Measurements from ENCODE around the gene SUN2. TPM values are rescaled to one million over a fixed set of nuclear protein-coding genes. Genes with fewer than 3 reads are reported as not detected.

SUN2 gene
- total RNA-seq, 3 donors from 2014 or later: 173 to 577 (median 266) TPM

DNA sequence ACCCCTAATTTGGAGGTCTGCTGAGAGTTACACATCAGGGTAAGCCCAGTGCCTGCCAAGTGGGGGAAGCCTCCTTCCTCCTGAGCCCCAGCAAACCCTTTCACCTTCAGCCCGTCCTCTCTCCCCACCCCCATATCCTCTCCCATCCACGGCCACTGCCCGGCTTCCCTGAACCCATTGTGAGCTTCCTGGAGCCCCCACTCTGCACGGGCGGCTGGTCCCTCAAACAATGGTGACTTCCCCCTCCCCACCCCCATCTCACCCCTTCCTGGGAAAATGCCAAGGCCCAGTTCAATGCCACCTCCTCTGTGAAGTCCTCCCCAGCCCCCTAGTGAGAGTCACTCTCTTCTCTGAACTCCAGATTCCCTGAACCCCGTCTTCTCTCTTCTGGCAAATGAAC, 20.3 kb upstream of the SUN2 start:
- H3K27me3 ChIP-seq: no peaks in the 10 kb centered on the region
- no peak overlapping the region for H3K27ac ChIP-seq
- H3K9me3 ChIP-seq: no peaks in the 10 kb centered on the region
- H3K36me3 ChIP-seq: no peaks in the 10 kb centered on the region
- intact Hi-C loops (cut with DNase I; ENCODE audit: low total_unique reads): no loop called here
- DNase-seq (ENCODE audit: low spot score in 2 of 2): no peak
- no peak overlapping the region for H3K4me3 ChIP-seq
- H3K4me1 ChIP-seq: no peaks in the 10 kb centered on the region
- TF ChIP-seq CTCF (IDR thresholded peaks at IDR 0.05): no peak
- TF ChIP-seq POLR2A (IDR thresholded peaks at IDR 0.05): no peak
- TF ChIP-seq POLR2AphosphoS5 (IDR thresholded peaks at IDR 0.05): no peak

GRCh38 chr22:38775656-38776055, 19.9 kb upstream of the SUN2 start:
- Histone ChIP-seq H3K4me3 (no peak overlapping the region), H3K27ac (peak overlapping the region in 1 of 2 donors; percentile 38), H3K27me3 (no peaks in the 10 kb centered on the region), H3K4me1 (no peaks in the 10 kb centered on the region), H3K36me3 (no peaks in the 10 kb centered on the region), H3K9me3 (no peaks in the 10 kb centered on the region)
- intact Hi-C loops (cut with DNase I; ENCODE audit: low total_unique reads): no loop called here
- TF ChIP-seq POLR2A (IDR thresholded peaks at IDR 0.05) (no peak), CTCF (IDR thresholded peaks at IDR 0.05) (no peak), POLR2AphosphoS5 (IDR thresholded peaks at IDR 0.05) (no peak)
- no peak for DNase-seq (ENCODE audit: low spot score in 2 of 2)

DNA sequence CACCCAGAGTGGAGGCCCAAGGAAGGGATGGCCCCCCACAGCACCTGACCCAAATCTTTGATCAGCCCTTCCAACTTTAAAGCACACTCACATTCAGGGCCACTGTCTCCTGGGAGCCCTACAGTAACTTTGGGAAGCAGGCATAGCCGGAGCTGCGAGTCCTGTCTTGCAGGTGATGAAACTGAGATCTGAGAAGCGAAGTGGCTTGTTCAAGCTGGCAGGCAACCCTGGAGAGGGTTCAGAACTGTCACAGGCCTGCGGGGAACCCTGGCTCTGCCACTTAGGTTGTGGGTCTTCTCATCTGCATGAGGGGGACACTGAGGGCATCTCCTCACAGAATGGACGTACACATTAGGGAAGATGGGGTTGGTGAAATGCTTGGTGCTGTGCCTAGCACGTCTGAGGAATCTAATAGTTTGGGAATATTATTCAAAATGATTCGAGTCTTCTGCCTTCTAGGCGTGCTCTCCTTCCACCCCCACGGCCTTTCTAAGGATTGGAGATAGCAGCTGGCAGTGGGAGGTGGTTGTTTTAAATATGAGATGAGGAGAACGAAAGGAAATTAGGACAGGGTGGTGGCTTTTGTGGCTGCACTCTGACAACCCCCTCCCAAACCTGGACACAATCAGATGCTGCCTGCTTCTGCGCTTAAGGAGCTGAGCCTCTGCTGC, 18.8 kb upstream of the SUN2 start:
- Histone ChIP-seq H3K27me3 (no peaks in the 10 kb centered on the region), H3K4me3 (no peak overlapping the region), H3K4me1 (no peaks in the 10 kb centered on the region), H3K27ac (peak overlapping the region; percentile 19 to 38), H3K36me3 (no peaks in the 10 kb centered on the region), H3K9me3 (no peaks in the 10 kb centered on the region)
- TF ChIP-seq CTCF (IDR thresholded peaks at IDR 0.05): no peak
- no peak for TF ChIP-seq POLR2AphosphoS5 (IDR thresholded peaks at IDR 0.05)
- TF ChIP-seq POLR2A (IDR thresholded peaks at IDR 0.05): no peak
- intact Hi-C loops (cut with DNase I; ENCODE audit: low total_unique reads): no loop called here
- DNase-seq (ENCODE audit: low spot score in 2 of 2): no peak

GRCh38 chr22:38773363-38773946, 17.7 kb upstream of the SUN2 start:
- no peak for TF ChIP-seq POLR2A (IDR thresholded peaks at IDR 0.05)
- TF ChIP-seq POLR2AphosphoS5 (IDR thresholded peaks at IDR 0.05): no peak
- no peak for TF ChIP-seq CTCF (IDR thresholded peaks at IDR 0.05)
- no peak overlapping the region for H3K27ac ChIP-seq
- intact Hi-C loops (cut with DNase I; ENCODE audit: low total_unique reads): loop anchor here (1.0 kb wide), 1 partner anchor 23 kb away; no protein-coding TSS in a partner anchor

GRCh38 chr22:38772623-38772873, 16.8 kb upstream of the SUN2 start:
- DNase-seq (ENCODE audit: low spot score in 2 of 2): no peak
- Histone ChIP-seq H3K36me3 (no peaks in the 10 kb centered on the region), H3K9me3 (no peaks in the 10 kb centered on the region), H3K27me3 (no peaks in the 10 kb centered on the region), H3K4me1 (no peaks in the 10 kb centered on the region), H3K4me3 (no peak overlapping the region), H3K27ac (no peak overlapping the region)
- no peak for TF ChIP-seq CTCF (IDR thresholded peaks at IDR 0.05)
- TF ChIP-seq POLR2AphosphoS5 (IDR thresholded peaks at IDR 0.05): no peak
- intact Hi-C loops (cut with DNase I; ENCODE audit: low total_unique reads): no loop called here

More at GRCh38 chr22:38773363-38773946, 17.7 kb upstream of the SUN2 start:
- DNase-seq (ENCODE audit: low spot score in 2 of 2): no peak
- Histone ChIP-seq H3K9me3 (no peaks in the 10 kb centered on the region), H3K4me1 (no peaks in the 10 kb centered on the region), H3K36me3 (no peaks in the 10 kb centered on the region), H3K27me3 (no peaks in the 10 kb centered on the region), H3K4me3 (no peak overlapping the region)
